ENCODE results near the gene FOXK2.

FOXK2 gene

GRCh38 chr17:82615084-82616020, 95.8 kb downstream of the FOXK2 start:
- TF ChIP-seq, protein P1, sequence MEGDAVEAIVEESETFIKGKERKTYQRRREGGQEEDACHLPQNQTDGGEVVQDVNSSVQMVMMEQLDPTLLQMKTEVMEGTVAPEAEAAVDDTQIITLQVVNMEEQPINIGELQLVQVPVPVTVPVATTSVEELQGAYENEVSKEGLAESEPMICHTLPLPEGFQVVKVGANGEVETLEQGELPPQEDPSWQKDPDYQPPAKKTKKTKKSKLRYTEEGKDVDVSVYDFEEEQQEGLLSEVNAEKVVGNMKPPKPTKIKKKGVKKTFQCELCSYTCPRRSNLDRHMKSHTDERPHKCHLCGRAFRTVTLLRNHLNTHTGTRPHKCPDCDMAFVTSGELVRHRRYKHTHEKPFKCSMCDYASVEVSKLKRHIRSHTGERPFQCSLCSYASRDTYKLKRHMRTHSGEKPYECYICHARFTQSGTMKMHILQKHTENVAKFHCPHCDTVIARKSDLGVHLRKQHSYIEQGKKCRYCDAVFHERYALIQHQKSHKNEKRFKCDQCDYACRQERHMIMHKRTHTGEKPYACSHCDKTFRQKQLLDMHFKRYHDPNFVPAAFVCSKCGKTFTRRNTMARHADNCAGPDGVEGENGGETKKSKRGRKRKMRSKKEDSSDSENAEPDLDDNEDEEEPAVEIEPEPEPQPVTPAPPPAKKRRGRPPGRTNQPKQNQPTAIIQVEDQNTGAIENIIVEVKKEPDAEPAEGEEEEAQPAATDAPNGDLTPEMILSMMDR (IDR thresholded peaks at IDR 0.05): peak; percentile 32; the same call in 1 of the 2 replicates

- TF ChIP-seq, protein P1 (IDR thresholded peaks at IDR 0.05): no peak
Observed at GRCh38 chr17:82616021-82616711, 96.6 kb downstream of the FOXK2 start.

DNA sequence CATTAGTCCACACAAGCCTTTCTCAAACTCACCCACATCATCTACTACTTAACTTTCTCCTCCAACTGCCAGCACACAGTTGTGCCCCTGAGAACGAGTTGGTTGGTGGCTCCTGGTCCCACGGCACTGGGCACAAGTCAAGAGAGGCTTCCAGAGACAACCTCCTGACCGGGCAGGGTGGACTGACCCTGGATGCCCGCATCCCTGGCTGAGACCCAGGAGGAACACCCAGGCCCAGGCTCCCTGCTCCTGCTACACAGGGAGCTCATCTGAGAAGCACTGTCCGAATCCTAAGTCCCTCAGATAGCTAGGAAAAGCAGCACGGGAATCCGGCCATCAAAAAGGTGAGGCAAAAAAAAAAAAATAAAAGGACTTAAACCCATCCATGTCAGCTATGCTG, 99.7 kb downstream of the FOXK2 start:
- TF ChIP-seq, protein P1 (IDR thresholded peaks at IDR 0.05): no peak

GRCh38 chr17:82619641-82620040, 100.1 kb downstream of the FOXK2 start:
- TF ChIP-seq, protein P1 (IDR thresholded peaks at IDR 0.05): no peak

GRCh38 chr17:82623707-82624106, 104.2 kb downstream of the FOXK2 start:
- TF ChIP-seq, protein P1 (IDR thresholded peaks at IDR 0.05): no peak

DNA sequence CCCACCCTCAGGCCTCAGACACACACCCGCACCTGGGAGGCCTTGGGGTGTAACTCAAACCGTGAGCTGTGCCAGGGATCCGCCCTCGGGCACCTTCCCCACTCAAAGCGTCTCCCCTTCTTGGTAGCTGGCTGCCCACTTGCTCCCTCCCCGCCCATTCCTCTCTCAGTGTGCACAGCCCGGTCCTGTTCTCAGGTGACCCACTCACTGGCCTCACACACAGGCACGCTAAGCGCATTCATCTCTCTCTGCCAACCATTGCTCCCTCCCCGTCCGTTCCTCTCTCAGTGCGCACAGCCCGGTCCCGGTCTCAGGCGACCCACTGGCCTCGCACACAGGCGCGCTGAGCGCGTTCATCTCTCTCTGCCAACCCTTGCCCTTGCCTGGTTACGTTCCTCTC, 107.9 kb downstream of the FOXK2 start:
- TF ChIP-seq, protein P1 (IDR thresholded peaks at IDR 0.05): no peak

- TF ChIP-seq, protein P1 (IDR thresholded peaks at IDR 0.05): no peak
Observed at GRCh38 chr17:82629748-82630147, 110.2 kb downstream of the FOXK2 start.

Data from LNCAP (cell line).